Hepatocyte (in vitro differentiated cells): ENCODE data around the gene NDRG3. TPM values are rescaled to one million over a fixed set of nuclear protein-coding genes. Genes with fewer than 3 reads are reported as not detected.
A peak's percentile ranks its signal among the peaks of the same experiment; 100 is the strongest.
"Not testable (repeated sequence)": the region's sequence is repeated elsewhere in the genome, so short reads cannot be mapped to it uniquely, and the experiment has no call there.

Experiments
- DNase-seq: peaks from one replicate; pipeline ENCODE4 v3.0.0-alpha.2; 2016; ENCODE audit warnings: low spot score
- H2AFZ ChIP-seq: fragments of 200-600 bp; sonication (generic); 2 replicates; pipeline ENCODE4 v1.6.0; 2016; ENCODE audit warnings: antibody characterized with exemption, mild to moderate bottlenecking
- H3K27ac ChIP-seq: fragments of 200-600 bp; sonication (generic); 2 replicates; pipeline ENCODE4 v1.5.1; 2016; ENCODE audit warnings: mild to moderate bottlenecking
- H3K27me3 ChIP-seq: fragments of 200-600 bp; sonication (generic); 2 replicates; pipeline ENCODE4 v1.6.1; 2016
- H3K36me3 ChIP-seq: fragments of 200-600 bp; sonication (generic); replicated peaks from 2 replicates; pipeline ENCODE4 v1.5.1; 2016; ENCODE audit warnings: low read depth; ENCODE audit not compliant: insufficient read depth
- H3K4me1 ChIP-seq: fragments of 200-600 bp; sonication (generic); 2 replicates; pipeline ENCODE4 v1.5.1; 2016; ENCODE audit warnings: mild to moderate bottlenecking, moderate library complexity; ENCODE audit not compliant: insufficient read depth
- H3K4me2 ChIP-seq: fragments of 200-600 bp; sonication (generic); 2 replicates; pipeline ENCODE4 v1.6.0; 2016
- H3K4me3 ChIP-seq: fragments of 200-600 bp; sonication (generic); 2 replicates; pipeline ENCODE4 v1.5.1; 2016; ENCODE audit warnings: mild to moderate bottlenecking
- H3K79me2 ChIP-seq: fragments of 200-600 bp; sonication (generic); 2 replicates; pipeline ENCODE4 v1.6.0; 2017; ENCODE audit warnings: mild to moderate bottlenecking
- H3K9me2 ChIP-seq: fragments of 200-600 bp; sonication (generic); replicated peaks from 2 replicates; pipeline ENCODE4 v1.6.0; 2017; ENCODE audit warnings: mild to moderate bottlenecking; ENCODE audit not compliant: insufficient read depth
- H3K9me3 ChIP-seq: fragments of 200-600 bp; sonication (generic); 2 replicates; pipeline ENCODE4 v1.5.1; 2016; ENCODE audit warnings: low read depth, mild to moderate bottlenecking
- H4K20me1 ChIP-seq: fragments of 200-600 bp; sonication (generic); 2 replicates; pipeline ENCODE4 v1.6.0; 2016; ENCODE audit warnings: mild to moderate bottlenecking; ENCODE audit not compliant: insufficient read depth, poor library complexity, severe bottlenecking
- CTCF ChIP-seq: fragments of 200-600 bp; sonication (generic); IDR thresholded peaks from 2 replicates; pipeline ENCODE4 v1.5.1; 2016; ENCODE audit warnings: antibody characterized with exemption, mild to moderate bottlenecking; ENCODE audit not compliant: poor library complexity
- EZH2 ChIP-seq: fragments of 200-600 bp; sonication (generic); IDR thresholded peaks from 2 replicates; pipeline ENCODE4 v1.6.1; 2016; ENCODE audit warnings: antibody characterized with exemption, mild to moderate bottlenecking, borderline replicate concordance
- EZH2phosphoT487 ChIP-seq: fragments of 200-600 bp; sonication (generic); IDR thresholded peaks from one replicate; pipeline ENCODE4 v1.6.1; 2018; ENCODE audit warnings: antibody characterized with exemption, mild to moderate bottlenecking, low read depth, moderate library complexity; ENCODE audit not compliant: unreplicated experiment, severe bottlenecking
- WGBS: methylation state at CpG from one replicate; pipeline ENCODE4 v1.1.6; 2016; ENCODE audit warnings: low lambda C conversion rate; ENCODE audit errors: missing lambda C conversion rate; 5-methylcytosine and 5-hydroxymethylcytosine counted together
- polyA plus RNA-seq: library from polyadenylated mRNA; unstranded; fragments of >200 nt; fragmentation: Nextera tagmentation; extraction: Ambion mirVana; gene quantifications from 2 replicates; pipeline ENCODE4 v1.2.1, GENCODE V29; 2016
- total RNA-seq: library from RNA; depleted of rRNA; stranded (reverse); fragments of >200 nt; gene quantifications from 2 replicates; pipeline ENCODE4 v1.2.3, GENCODE V29; 2014

Gene NDRG3
- total and polyA plus RNA-seq, 2 experiments from 2014 or later = 19.1 to 19.5 TPM

GRCh38 chr20:36676701-36677421 is 69.0 kb downstream of the NDRG3 start:
- WGBS = 14% methylated on average over 25 of the region's 27 CpGs

GRCh38 chr20:36675545-36675944 is 70.3 kb downstream of the NDRG3 start:
- H3K36me3 ChIP-seq = not testable (repeated sequence)
- WGBS = 97% methylated on average over 8 of the region's 8 CpGs

More at GRCh38 chr20:36676701-36677421, 69.0 kb downstream of the NDRG3 start:
- peak overlapping the region; percentile 90 for H3K4me2 ChIP-seq
- no peaks in the 10 kb centered on the region for H3K36me3 ChIP-seq
- peak overlapping the region; percentile 84 for H3K27ac ChIP-seq
- H3K79me2 ChIP-seq = no peaks in the 10 kb centered on the region
- no peaks in the 10 kb centered on the region for H3K9me2 ChIP-seq
- no peaks in the 10 kb centered on the region for H3K9me3 ChIP-seq
- H3K4me3 ChIP-seq = peak overlapping the region; percentile 51
- peak; percentile 95 for DNase-seq
- H2AFZ ChIP-seq = peak overlapping the region; percentile 93
- no peaks in the 10 kb centered on the region for H4K20me1 ChIP-seq
- H3K27me3 ChIP-seq = no peaks in the 10 kb centered on the region
- no peaks in the 10 kb centered on the region for H3K4me1 ChIP-seq
- TF ChIP-seq CTCF (no peak), EZH2 (no peak), EZH2phosphoT487 (no peak)

GRCh38 chr20:36672991-36673390 is 72.9 kb downstream of the NDRG3 start:
- no peaks in the 10 kb centered on the region for H3K9me3 ChIP-seq
- H3K27ac ChIP-seq = no peak overlapping the region
- no peaks in the 10 kb centered on the region for H3K27me3 ChIP-seq
- no peaks in the 10 kb centered on the region for H3K36me3 ChIP-seq
- no peaks in the 10 kb centered on the region for H3K9me2 ChIP-seq
- WGBS = 86% methylated on average over 4 of the region's 4 CpGs
- H3K4me1 ChIP-seq = no peaks in the 10 kb centered on the region
- no peaks in the 10 kb centered on the region for H3K79me2 ChIP-seq
- no peak overlapping the region for H3K4me2 ChIP-seq
- DNase-seq = no peak
- TF ChIP-seq EZH2 (no peak), EZH2phosphoT487 (no peak), CTCF (no peak)
- no peak overlapping the region for H2AFZ ChIP-seq
- H3K4me3 ChIP-seq = no peak overlapping the region
- H4K20me1 ChIP-seq = no peaks in the 10 kb centered on the region

More at GRCh38 chr20:36675545-36675944, 70.3 kb downstream of the NDRG3 start:
- H3K27me3 ChIP-seq, H3K4me3 ChIP-seq, H3K9me2 ChIP-seq, H3K27ac ChIP-seq, H3K79me2 ChIP-seq, H3K4me1 ChIP-seq, H2AFZ ChIP-seq, H3K9me3 ChIP-seq, H4K20me1 ChIP-seq, DNase-seq, H3K4me2 ChIP-seq: not testable (repeated sequence)

GRCh38 chr20:36670665-36671357 is 75.1 kb downstream of the NDRG3 start:
- H4K20me1 ChIP-seq = no peaks in the 10 kb centered on the region
- no peak overlapping the region for H3K4me3 ChIP-seq
- H3K9me2 ChIP-seq = no peaks in the 10 kb centered on the region
- no peak overlapping the region for H3K4me2 ChIP-seq
- 69% methylated on average over 3 of the region's 3 CpGs for WGBS
- H3K27ac ChIP-seq = no peak overlapping the region
- H3K9me3 ChIP-seq = no peaks in the 10 kb centered on the region
- TF ChIP-seq EZH2 (no peak), EZH2phosphoT487 (no peak), CTCF (no peak)
- no peak overlapping the region for H2AFZ ChIP-seq
- no peaks in the 10 kb centered on the region for H3K79me2 ChIP-seq
- DNase-seq = peak; percentile 34
- no peaks in the 10 kb centered on the region for H3K4me1 ChIP-seq
- no peaks in the 10 kb centered on the region for H3K36me3 ChIP-seq
- no peaks in the 10 kb centered on the region for H3K27me3 ChIP-seq
